Measurements from ENCODE around the gene FOXP1. TPM values are rescaled to one million over a fixed set of nuclear protein-coding genes. Genes with fewer than 3 reads are reported as not detected.

FOXP1 gene
- total and polyA plus RNA-seq, 2 of the 13 experiments (the other 11 are each of a cell fraction or from before 2014, with no cell fraction given): 40.4 to 59.0 TPM

- no peak for ATAC-seq
- in situ Hi-C loops (cut with HindIII; ENCODE audit: extremely low pct_ligation_motif_present, low pct_unique_long_range_greater_than_20kb) (no loop called here), intact Hi-C loops (cut with micrococcal nuclease; ENCODE audit: unreplicated experiment) (no loop called here)
- H3K36me3 ChIP-seq (replicated peaks in 1 of 2; ENCODE audit: control insufficient read depth in 1 of 2, insufficient read depth in 2 of 2, low read length in 2 of 2): peaks cover 3 to 4% of the 10 kb centered on the region in 2 experiments; a peak in 3 of 5 replicates
- H3K4me2 ChIP-seq (ENCODE audit: low read depth, low read length): no peak overlapping the region
- no peak overlapping the region for H3K4me3 ChIP-seq (replicated peaks in 1 of 3; ENCODE audit: insufficient read depth in 1 of 3, low read depth in 2 of 3, low read length in 3 of 3)
- no peak overlapping the region for H3K9ac ChIP-seq (ENCODE audit: insufficient read depth, low read depth, low read length)
- FAIRE-seq: no peak
- WGBS (ENCODE audit: low lambda C conversion rate): 63% methylated on average over 3 of the region's 3 CpGs
- H2AFZ ChIP-seq (ENCODE audit: low read length): no peak overlapping the region
- ChIA-PET CTCF (ENCODE audit: low intra/inter-chr PET ratio, low total read pairs) (no interaction called here), POLR2A (no interaction called here)
- no peak overlapping the region for H3K27ac ChIP-seq (ENCODE audit: extremely low read length, insufficient read depth, low read length)
- H3K4me1 ChIP-seq (ENCODE audit: insufficient read depth, low read length): peaks cover 23% of the 10 kb centered on the region
- DNase-seq (ENCODE audit: low spot score): no peak
- peaks cover 2% of the 10 kb centered on the region for H3K79me2 ChIP-seq (ENCODE audit: insufficient read depth, low read length)
- H3K9me3 ChIP-seq (ENCODE audit: low read length): no peaks in the 10 kb centered on the region
- no TSS peak for BruUV-seq (replicated peaks)
- no peaks in the 10 kb centered on the region for H3K27me3 ChIP-seq (ENCODE audit: control insufficient read depth in 1 of 2, insufficient read depth in 2 of 2, low read length in 2 of 2)
- no peaks in the 10 kb centered on the region for H4K20me1 ChIP-seq (ENCODE audit: insufficient read depth, low read length)
- TF ChIP-seq HOXA9 (CRISPR knock-in tag; IDR thresholded peaks at IDR 0.05; ENCODE audit: borderline replicate concordance): no peak
- no peak for TF ChIP-seq GPN1 (CRISPR knock-in tag; IDR thresholded peaks at IDR 0.05; ENCODE audit: borderline replicate concordance)
- no peak for TF ChIP-seq SP2 (CRISPR knock-in tag; IDR thresholded peaks at IDR 0.05)
- no peak for TF ChIP-seq MTA3 (CRISPR knock-in tag; IDR thresholded peaks at IDR 0.05)
- TF ChIP-seq ZBTB7B (CRISPR knock-in tag; IDR thresholded peaks at IDR 0.05): no peak
- TF ChIP-seq ZBTB2 (CRISPR knock-in tag; IDR thresholded peaks at IDR 0.05; ENCODE audit: low read depth): no peak
- TF ChIP-seq, protein P1, sequence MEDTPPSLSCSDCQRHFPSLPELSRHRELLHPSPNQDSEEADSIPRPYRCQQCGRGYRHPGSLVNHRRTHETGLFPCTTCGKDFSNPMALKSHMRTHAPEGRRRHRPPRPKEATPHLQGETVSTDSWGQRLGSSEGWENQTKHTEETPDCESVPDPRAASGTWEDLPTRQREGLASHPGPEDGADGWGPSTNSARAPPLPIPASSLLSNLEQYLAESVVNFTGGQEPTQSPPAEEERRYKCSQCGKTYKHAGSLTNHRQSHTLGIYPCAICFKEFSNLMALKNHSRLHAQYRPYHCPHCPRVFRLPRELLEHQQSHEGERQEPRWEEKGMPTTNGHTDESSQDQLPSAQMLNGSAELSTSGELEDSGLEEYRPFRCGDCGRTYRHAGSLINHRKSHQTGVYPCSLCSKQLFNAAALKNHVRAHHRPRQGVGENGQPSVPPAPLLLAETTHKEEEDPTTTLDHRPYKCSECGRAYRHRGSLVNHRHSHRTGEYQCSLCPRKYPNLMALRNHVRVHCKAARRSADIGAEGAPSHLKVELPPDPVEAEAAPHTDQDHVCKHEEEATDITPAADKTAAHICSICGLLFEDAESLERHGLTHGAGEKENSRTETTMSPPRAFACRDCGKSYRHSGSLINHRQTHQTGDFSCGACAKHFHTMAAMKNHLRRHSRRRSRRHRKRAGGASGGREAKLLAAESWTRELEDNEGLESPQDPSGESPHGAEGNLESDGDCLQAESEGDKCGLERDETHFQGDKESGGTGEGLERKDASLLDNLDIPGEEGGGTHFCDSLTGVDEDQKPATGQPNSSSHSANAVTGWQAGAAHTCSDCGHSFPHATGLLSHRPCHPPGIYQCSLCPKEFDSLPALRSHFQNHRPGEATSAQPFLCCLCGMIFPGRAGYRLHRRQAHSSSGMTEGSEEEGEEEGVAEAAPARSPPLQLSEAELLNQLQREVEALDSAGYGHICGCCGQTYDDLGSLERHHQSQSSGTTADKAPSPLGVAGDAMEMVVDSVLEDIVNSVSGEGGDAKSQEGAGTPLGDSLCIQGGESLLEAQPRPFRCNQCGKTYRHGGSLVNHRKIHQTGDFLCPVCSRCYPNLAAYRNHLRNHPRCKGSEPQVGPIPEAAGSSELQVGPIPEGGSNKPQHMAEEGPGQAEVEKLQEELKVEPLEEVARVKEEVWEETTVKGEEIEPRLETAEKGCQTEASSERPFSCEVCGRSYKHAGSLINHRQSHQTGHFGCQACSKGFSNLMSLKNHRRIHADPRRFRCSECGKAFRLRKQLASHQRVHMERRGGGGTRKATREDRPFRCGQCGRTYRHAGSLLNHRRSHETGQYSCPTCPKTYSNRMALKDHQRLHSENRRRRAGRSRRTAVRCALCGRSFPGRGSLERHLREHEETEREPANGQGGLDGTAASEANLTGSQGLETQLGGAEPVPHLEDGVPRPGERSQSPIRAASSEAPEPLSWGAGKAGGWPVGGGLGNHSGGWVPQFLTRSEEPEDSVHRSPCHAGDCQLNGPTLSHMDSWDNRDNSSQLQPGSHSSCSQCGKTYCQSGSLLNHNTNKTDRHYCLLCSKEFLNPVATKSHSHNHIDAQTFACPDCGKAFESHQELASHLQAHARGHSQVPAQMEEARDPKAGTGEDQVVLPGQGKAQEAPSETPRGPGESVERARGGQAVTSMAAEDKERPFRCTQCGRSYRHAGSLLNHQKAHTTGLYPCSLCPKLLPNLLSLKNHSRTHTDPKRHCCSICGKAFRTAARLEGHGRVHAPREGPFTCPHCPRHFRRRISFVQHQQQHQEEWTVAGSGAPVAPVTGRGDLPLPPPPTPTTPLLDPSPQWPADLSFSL (CRISPR knock-in tag; IDR thresholded peaks at IDR 0.05): no peak
- no peak for TF ChIP-seq NBN (conservative IDR thresholded peaks at IDR 0.05)
- no peak for TF ChIP-seq KLF6 (CRISPR knock-in tag; IDR thresholded peaks at IDR 0.05)
- TF ChIP-seq ZSCAN29 (CRISPR knock-in tag; conservative IDR thresholded peaks at IDR 0.05): no peak
- no peak for TF ChIP-seq SAFB2 (CRISPR knock-in tag; IDR thresholded peaks at IDR 0.05; ENCODE audit: borderline replicate concordance, low read depth)
- no peak for TF ChIP-seq ARID2 (CRISPR knock-in tag; IDR thresholded peaks at IDR 0.05; ENCODE audit: borderline replicate concordance)
- TF ChIP-seq SIX4 (CRISPR knock-in tag; IDR thresholded peaks at IDR 0.05): no peak
- no peak for TF ChIP-seq ZNF326 (CRISPR knock-in tag; IDR thresholded peaks at IDR 0.05; ENCODE audit: borderline replicate concordance)
- TF ChIP-seq, protein P2, sequence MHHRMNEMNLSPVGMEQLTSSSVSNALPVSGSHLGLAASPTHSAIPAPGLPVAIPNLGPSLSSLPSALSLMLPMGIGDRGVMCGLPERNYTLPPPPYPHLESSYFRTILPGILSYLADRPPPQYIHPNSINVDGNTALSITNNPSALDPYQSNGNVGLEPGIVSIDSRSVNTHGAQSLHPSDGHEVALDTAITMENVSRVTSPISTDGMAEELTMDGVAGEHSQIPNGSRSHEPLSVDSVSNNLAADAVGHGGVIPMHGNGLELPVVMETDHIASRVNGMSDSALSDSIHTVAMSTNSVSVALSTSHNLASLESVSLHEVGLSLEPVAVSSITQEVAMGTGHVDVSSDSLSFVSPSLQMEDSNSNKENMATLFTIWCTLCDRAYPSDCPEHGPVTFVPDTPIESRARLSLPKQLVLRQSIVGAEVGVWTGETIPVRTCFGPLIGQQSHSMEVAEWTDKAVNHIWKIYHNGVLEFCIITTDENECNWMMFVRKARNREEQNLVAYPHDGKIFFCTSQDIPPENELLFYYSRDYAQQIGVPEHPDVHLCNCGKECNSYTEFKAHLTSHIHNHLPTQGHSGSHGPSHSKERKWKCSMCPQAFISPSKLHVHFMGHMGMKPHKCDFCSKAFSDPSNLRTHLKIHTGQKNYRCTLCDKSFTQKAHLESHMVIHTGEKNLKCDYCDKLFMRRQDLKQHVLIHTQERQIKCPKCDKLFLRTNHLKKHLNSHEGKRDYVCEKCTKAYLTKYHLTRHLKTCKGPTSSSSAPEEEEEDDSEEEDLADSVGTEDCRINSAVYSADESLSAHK (CRISPR knock-in tag; IDR thresholded peaks at IDR 0.05; ENCODE audit: borderline replicate concordance): no peak
- TF ChIP-seq U2AF2 (IDR thresholded peaks at IDR 0.05; ENCODE audit: low read depth, low read length): no peak
Measured at GRCh38 chr3:71232175-71232679, 351.3 kb downstream of the FOXP1 start.
